HG02973 (cell line): Measurements from ENCODE around the gene RNF212B.
"Not testable (repeated sequence)": the region's sequence is repeated elsewhere in the genome, so short reads cannot be mapped to it uniquely, and the experiment has no call there.

Experiments used
- ATAC-seq: cut with Tn5 transposase; IDR thresholded peaks from one replicate; pipeline ENCODE4 v1.9.1; 2021; ENCODE audit warnings: moderate library complexity; ENCODE audit not compliant: unreplicated experiment

RNF212B gene, protein sequence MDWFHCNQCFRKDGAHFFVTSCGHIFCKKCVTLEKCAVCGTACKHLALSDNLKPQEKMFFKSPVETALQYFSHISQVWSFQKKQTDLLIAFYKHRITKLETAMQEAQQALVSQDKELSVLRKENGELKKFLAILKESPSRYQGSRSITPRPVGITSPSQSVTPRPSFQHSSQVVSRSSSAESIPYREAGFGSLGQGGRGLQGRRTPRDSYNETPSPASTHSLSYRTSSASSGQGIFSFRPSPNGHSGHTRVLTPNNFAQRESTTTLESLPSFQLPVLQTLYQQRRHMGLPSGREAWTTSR

GRCh38 chr14:23237772-23238594, at the start of gene RNF212B:
Gene RNF212B (plus strand): TSS chr14:23237936. CDS start chr14:23240346, 2,410 bp downstream.
- ATAC-seq: peak; percentile 62

DNA sequence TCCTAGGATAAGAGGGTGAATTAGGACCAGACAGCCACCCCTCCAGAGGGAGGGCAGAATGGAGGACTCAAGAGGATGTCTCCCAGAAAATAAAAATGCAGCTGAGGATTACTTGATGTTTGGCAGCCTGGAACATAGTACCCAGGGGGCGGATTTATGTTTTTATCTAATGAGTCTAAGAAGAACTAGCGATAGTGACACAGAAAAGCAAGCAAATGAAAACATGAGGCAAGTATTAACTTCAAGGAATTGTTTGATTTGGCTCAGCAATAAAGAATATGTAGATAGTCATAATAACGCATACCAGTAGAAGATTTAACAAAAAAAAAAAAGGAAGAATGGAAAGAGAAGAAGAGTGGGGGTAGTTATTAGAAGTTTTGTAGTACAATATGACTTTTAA, 44.3 kb upstream of the RNF212B start:
- ATAC-seq: no peak

- ATAC-seq: no peak
Observed at GRCh38 chr14:23195552-23196101, 42.1 kb upstream of the RNF212B start.

GRCh38 chr14:23196487-23196886, 41.2 kb upstream of the RNF212B start:
- ATAC-seq: not testable (repeated sequence)

DNA sequence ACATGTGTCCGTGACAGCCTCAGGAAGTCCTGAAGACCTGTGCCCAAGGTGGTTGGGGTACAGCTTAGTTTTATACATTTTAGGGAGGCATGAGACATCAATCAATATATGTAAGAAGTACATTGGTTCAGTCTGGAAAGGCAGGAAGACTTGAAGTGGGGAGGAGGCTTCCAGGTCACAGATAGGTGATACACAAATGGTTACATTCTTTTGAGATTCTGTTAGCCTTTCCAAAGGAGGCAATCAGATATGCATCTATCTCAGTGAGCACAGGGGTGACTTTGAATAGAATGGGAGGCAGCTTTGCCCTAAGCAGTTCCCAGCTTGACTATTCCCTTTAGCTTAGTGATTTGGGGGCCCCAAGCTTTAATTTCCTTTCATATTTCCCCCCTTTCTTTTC, 38.6 kb upstream of the RNF212B start:
- ATAC-seq: not testable (repeated sequence)

GRCh38 chr14:23202001-23202400, 35.7 kb upstream of the RNF212B start:
- no peak for ATAC-seq

GRCh38 chr14:23206422-23207145, 31.2 kb upstream of the RNF212B start:
- ATAC-seq: no peak

DNA sequence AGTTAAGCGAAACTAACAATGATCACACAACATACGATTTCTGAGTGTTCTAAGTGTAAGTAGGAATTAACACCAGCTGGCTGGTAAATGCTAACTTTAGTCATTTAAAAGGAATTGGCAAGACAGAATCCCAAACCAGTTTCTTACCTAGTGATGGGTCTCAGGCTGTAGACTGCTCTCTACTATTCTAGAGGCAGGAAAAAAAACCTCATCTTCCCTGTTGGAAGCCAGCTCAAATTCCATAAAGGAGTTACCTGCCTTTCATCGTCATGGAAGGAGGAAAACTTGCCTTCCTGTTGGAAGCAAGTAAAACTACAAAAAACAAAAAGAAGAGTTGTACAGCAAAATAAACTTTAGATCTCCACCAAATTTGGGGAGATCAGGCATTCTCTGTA, 30.6 kb upstream of the RNF212B start:
- ATAC-seq: no peak

GRCh38 chr14:23208324-23208723, 29.4 kb upstream of the RNF212B start:
- no peak for ATAC-seq

DNA sequence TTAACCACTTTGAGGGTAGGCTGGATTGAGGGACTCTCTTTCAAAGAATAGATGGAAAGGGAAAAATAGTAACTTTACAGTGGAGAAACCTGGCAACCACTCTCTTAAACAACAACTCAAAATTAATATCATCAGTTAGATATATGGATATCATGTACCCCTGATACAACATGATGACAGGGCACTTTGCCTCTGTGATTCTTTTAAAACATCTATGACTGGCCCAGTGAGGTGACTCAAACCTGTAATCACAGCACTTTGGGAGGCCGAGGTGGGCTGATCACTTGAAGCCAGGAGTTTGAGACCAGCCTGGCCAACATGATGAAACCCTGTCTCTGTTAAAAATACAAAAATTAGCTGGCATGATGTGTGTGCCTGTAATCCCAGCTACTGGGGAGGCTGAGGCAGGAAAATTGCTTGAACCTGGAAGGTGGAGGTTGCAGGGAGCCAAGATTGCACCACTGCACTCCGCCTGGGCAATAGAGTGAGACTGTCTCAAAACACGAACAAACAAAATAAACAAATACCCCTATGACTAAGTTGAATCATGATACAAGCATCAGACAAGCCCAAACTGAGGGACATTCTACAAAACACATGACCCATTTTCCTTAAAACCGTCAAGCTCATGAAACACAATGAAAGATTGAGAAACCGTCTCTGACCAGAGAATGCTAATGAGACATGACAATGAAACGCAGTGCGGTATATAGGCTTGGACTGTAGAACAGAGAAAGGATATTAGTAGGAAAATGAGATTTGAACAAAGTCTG, 27.9 kb upstream of the RNF212B start:
- no peak for ATAC-seq

GRCh38 chr14:23215421-23215820, 22.3 kb upstream of the RNF212B start:
- no peak for ATAC-seq

GRCh38 chr14:23217032-23218020, 20.4 kb upstream of the RNF212B start:
- ATAC-seq: no peak

DNA sequence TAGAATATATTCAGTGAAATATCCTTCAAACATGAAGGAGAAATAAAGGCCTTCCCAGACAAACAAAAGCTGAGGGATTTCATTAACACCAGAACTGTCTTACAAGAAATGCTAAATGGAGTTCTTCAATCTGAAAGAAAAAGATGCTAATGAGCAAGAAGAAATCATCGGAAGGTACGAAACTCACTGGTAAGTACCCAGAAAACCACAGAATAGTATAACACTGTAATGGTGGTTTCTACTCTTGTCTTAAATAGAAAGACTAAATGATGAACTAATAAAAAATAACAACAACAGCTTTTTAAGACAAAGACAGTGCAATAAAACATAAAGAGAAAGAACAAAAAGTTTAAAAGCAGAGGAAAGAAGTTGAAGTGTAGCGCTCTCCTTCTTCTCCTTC, 18.7 kb upstream of the RNF212B start:
- no peak for ATAC-seq

GRCh38 chr14:23224958-23225357, 12.8 kb upstream of the RNF212B start:
- ATAC-seq: not testable (repeated sequence)

GRCh38 chr14:23227566-23227965, 10.2 kb upstream of the RNF212B start:
- no peak for ATAC-seq

GRCh38 chr14:23228812-23229211, 8.9 kb upstream of the RNF212B start:
- ATAC-seq: no peak

DNA sequence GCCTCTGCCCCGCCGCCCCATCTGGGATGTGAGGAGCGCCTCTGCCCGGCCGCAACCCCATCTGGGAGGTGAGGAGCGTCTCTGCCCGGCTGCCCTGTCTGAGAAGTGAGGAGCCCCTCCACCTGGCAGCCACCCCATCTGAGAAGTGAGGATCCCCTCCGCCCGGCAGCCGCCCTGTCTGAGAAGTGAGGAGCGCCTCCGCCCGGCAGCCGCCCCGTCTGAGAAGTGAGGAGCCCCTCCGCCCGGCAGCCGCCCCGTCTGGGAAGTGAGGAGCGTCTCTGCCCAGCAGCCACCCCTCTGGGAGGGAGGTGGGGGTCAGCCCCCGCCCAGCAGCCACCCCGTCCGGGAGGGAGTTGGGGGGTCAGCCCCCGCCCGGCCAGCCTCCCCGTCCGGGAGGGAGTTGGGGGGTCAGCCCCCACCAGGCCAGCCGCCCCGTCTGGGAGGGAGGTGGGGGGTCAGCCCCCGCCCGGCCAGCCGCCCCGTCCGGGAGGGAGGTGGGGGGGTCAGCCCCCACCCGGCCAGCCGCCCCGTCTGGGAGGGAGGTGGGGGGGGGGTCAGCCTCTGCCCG, 5.4 kb upstream of the RNF212B start:
- not testable (repeated sequence) for ATAC-seq

- ATAC-seq: no peak
Observed at GRCh38 chr14:23240661-23241060, 2.9 kb downstream of the RNF212B start.
